ENCODE measurements around the gene PTPRC. TPM values are rescaled to one million over a fixed set of nuclear protein-coding genes. Genes with fewer than 3 reads are reported as not detected.
A peak's percentile ranks its signal among the peaks of the same experiment; 100 is the strongest.

The PTPRC gene
- total RNA-seq, 1 experiment from 2014 or later, result 0.11 TPM

DNA sequence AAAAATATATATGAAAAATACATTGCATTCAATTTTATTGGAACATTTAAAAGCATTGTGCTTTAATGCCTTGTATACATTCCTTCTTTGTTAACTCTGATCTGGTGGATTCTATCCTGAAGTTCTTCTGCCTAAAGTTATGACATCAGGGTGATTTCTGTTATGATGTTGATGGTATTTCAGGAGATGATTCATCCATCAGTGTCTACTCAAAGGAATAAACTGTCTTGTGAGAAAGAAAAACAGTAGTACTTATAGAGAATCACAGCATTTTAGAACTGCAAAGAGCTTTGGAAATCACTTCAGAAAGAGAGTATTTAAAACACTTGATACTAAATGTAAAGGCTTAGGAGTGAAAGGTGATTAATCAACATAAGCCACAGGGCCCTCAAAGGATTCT is 155.7 kb downstream of the PTPRC start:
- Histone ChIP-seq H3K4me2 (ENCODE audit: low read length) (no peak overlapping the region), H3K4me3 (ENCODE audit: low read length) (no peak overlapping the region), H3K27ac (ENCODE audit: low read length) (no peak overlapping the region), H3F3A (ENCODE audit: low read length, unreplicated experiment) (no peaks in the 10 kb centered on the region), H3K9me3 (ENCODE audit: low read length) (no peaks in the 10 kb centered on the region), H3K36me3 (ENCODE audit: low read depth, low read length) (no peaks in the 10 kb centered on the region), H3K4me1 (ENCODE audit: insufficient read depth, low read length) (no peaks in the 10 kb centered on the region), H3K9me2 (replicated peaks; ENCODE audit: low read length) (no peaks in the 10 kb centered on the region), H3K9ac (ENCODE audit: low read length) (no peak overlapping the region), H2AFZ (ENCODE audit: low read length) (no peak overlapping the region), H4K20me1 (ENCODE audit: low read length) (no peaks in the 10 kb centered on the region), H3K27me3 (ENCODE audit: low read length) (no peaks in the 10 kb centered on the region), H3K79me2 (ENCODE audit: low read length) (no peaks in the 10 kb centered on the region)
- DNase-seq (no peak), ATAC-seq (no peak)
- no TSS peak for BruUV-seq (replicated peaks)
- no peak for TF ChIP-seq EZH2 (IDR thresholded peaks at IDR 0.05; ENCODE audit: low read length, unreplicated experiment)
- TF ChIP-seq CTCF (conservative IDR thresholded peaks at IDR 0.05; ENCODE audit: low read depth, low read length), result no peak
- ChIA-PET POLR2A (ENCODE audit: unreplicated experiment) (no interaction called here), CTCF (no interaction called here)
- intact Hi-C loops (cut with micrococcal nuclease), result no loop called here

DNA sequence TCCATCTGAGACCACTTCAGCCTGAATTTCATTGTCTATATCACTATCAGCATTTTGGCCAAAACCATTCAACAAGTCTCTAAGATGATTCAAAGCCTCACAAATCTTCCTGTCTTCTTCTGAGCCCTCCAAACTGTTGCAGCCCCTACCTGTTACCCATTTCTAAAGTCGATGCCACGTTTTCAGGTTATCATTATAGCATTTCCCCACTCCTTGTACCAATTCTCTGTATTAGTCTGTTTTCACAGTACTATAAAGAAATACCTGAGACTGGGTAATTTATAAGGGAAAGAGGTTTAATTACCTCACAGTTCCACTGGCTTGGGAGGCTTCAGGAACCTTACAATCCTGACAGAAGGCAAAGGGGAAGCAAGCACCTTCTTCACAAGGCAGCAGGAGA is 158.8 kb downstream of the PTPRC start:
- Histone ChIP-seq H4K20me1 (ENCODE audit: low read length) (no peaks in the 10 kb centered on the region), H3K4me3 (ENCODE audit: low read length) (no peak overlapping the region), H3F3A (ENCODE audit: low read length, unreplicated experiment) (no peaks in the 10 kb centered on the region), H3K27me3 (ENCODE audit: low read length) (no peaks in the 10 kb centered on the region), H3K27ac (ENCODE audit: low read length) (no peak overlapping the region), H3K36me3 (ENCODE audit: low read depth, low read length) (no peaks in the 10 kb centered on the region), H2AFZ (ENCODE audit: low read length) (no peak overlapping the region), H3K4me2 (ENCODE audit: low read length) (no peak overlapping the region), H3K4me1 (ENCODE audit: insufficient read depth, low read length) (no peaks in the 10 kb centered on the region), H3K9ac (ENCODE audit: low read length) (no peak overlapping the region), H3K9me2 (replicated peaks; ENCODE audit: low read length) (no peaks in the 10 kb centered on the region), H3K79me2 (ENCODE audit: low read length) (no peaks in the 10 kb centered on the region), H3K9me3 (ENCODE audit: low read length) (no peaks in the 10 kb centered on the region)
- ChIA-PET POLR2A (ENCODE audit: unreplicated experiment) (no interaction called here), CTCF (no interaction called here)
- BruUV-seq (replicated peaks), result no TSS peak
- DNase-seq (no peak), ATAC-seq (no peak)
- intact Hi-C loops (cut with micrococcal nuclease), result no loop called here
- TF ChIP-seq CTCF (conservative IDR thresholded peaks at IDR 0.05; ENCODE audit: low read depth, low read length), result no peak
- no peak for TF ChIP-seq EZH2phosphoT487 (IDR thresholded peaks at IDR 0.05; ENCODE audit: borderline replicate concordance, low read length)
- no peak for TF ChIP-seq EZH2 (IDR thresholded peaks at IDR 0.05; ENCODE audit: low read length, unreplicated experiment)

- no peaks in the 10 kb centered on the region for H3F3A ChIP-seq (ENCODE audit: low read length, unreplicated experiment)
- no peak overlapping the region for H3K4me2 ChIP-seq (ENCODE audit: low read length)
- H3K4me1 ChIP-seq (ENCODE audit: insufficient read depth, low read length), result no peaks in the 10 kb centered on the region
- H3K36me3 ChIP-seq (ENCODE audit: low read depth, low read length), result no peaks in the 10 kb centered on the region
- no peak overlapping the region for H3K4me3 ChIP-seq (ENCODE audit: low read length)
- peak; percentile 9 for DNase-seq
- no peak overlapping the region for H2AFZ ChIP-seq (ENCODE audit: low read length)
- no peak overlapping the region for H3K9ac ChIP-seq (ENCODE audit: low read length)
- no peaks in the 10 kb centered on the region for H3K9me2 ChIP-seq (replicated peaks; ENCODE audit: low read length)
- intact Hi-C loops (cut with micrococcal nuclease), result no loop called here
- ChIA-PET POLR2A (ENCODE audit: unreplicated experiment) (no interaction called here), CTCF (interaction anchor here (0.6 kb wide), 1 partner anchor 726 kb away, joined by 3 read pairs; no protein-coding TSS in a partner anchor)
- no TSS peak for BruUV-seq (replicated peaks)
- no peaks in the 10 kb centered on the region for H3K9me3 ChIP-seq (ENCODE audit: low read length)
- ATAC-seq, result no peak
- no peaks in the 10 kb centered on the region for H4K20me1 ChIP-seq (ENCODE audit: low read length)
- no peaks in the 10 kb centered on the region for H3K27me3 ChIP-seq (ENCODE audit: low read length)
- H3K79me2 ChIP-seq (ENCODE audit: low read length), result no peaks in the 10 kb centered on the region
- H3K27ac ChIP-seq (ENCODE audit: low read length), result no peak overlapping the region
- TF ChIP-seq EZH2phosphoT487 (IDR thresholded peaks at IDR 0.05; ENCODE audit: borderline replicate concordance, low read length) (no peak), EZH2 (IDR thresholded peaks at IDR 0.05; ENCODE audit: low read length, unreplicated experiment) (no peak), CTCF (conservative IDR thresholded peaks at IDR 0.05; ENCODE audit: low read depth, low read length) (no peak; the same call in 1 of the 2 replicates)
These were observed 160.1 kb downstream of the PTPRC start for GRCh38 chr1:198798923-198799386.
